Measurements from ENCODE around the gene TCF12.

TCF12 gene

DNA sequence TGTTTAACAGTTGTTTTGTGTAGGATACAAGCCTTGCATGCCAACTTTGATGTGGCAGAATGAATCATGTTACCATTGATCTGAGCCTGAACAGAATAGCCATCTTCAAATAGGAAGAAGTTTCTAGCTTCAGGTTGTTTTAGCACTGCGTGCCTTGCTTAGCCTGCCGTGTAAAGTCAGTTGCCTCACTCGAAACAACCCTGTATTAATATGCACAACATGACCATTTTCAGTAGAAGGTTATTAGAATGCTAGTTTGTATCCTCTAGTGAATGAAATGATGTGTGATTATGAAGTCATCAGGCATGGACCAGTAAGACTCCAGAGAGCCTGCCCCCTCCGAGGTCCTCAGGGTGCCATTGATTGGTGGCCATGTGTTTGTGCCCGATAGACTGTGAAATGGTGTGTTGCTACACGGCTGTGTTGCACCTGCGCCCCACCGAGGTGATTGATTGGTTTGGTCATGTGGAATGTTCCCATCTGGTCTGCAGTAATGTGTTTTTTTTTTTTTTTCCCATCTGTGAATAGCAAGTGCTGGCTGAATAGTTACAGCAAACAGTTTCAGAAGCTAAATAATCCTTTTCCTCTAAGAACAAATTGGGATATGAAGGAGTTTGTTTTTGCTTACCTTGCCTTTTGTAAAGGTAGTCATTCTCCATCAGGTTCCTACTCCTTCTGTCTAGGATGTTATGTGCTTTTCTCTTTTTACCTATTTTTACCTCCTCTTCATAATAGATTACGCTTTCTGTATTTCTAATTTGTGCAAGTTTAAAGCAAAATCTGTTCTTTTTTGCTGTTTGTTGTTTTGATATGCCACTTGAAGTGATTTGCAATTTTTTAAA lies 214.9 kb downstream of the TCF12 start:
- FAIRE-seq (no peak), DNase-seq (ENCODE audit: insufficient read length, low spot score) (no peak)
- TF ChIP-seq, protein P1, sequence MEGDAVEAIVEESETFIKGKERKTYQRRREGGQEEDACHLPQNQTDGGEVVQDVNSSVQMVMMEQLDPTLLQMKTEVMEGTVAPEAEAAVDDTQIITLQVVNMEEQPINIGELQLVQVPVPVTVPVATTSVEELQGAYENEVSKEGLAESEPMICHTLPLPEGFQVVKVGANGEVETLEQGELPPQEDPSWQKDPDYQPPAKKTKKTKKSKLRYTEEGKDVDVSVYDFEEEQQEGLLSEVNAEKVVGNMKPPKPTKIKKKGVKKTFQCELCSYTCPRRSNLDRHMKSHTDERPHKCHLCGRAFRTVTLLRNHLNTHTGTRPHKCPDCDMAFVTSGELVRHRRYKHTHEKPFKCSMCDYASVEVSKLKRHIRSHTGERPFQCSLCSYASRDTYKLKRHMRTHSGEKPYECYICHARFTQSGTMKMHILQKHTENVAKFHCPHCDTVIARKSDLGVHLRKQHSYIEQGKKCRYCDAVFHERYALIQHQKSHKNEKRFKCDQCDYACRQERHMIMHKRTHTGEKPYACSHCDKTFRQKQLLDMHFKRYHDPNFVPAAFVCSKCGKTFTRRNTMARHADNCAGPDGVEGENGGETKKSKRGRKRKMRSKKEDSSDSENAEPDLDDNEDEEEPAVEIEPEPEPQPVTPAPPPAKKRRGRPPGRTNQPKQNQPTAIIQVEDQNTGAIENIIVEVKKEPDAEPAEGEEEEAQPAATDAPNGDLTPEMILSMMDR (IDR thresholded peaks at IDR 0.05; ENCODE audit: insufficient read depth, missing control alignments) = no peak

DNA sequence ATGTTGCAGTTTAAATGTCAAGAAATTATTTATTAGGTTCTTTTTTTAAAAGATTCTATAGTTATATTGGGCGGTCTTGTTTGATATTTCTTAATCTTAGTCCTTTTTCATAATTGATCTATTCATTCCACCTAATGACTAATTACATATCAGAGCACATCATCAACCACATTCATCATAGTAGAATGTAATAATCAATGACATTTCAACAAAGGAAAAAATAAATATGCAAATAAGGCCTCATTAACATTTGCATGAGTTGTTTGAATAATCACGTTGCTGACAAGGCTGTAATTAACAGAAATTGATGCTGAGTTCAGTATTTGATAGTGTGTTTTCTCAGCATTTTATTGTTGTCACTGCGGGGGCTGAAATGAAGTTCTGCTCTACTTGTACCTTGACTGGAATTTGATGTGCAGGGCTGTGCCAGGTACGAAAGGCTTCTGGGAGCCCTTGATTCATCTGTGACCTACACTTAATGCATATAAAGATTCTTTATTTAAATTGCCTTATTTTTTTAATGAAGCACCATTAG lies 215.7 kb downstream of the TCF12 start:
- TF ChIP-seq, protein P1 (IDR thresholded peaks at IDR 0.05; ENCODE audit: insufficient read depth, missing control alignments) = no peak
- FAIRE-seq (peak; percentile 16), DNase-seq (ENCODE audit: insufficient read length, low spot score) (no peak)

DNA sequence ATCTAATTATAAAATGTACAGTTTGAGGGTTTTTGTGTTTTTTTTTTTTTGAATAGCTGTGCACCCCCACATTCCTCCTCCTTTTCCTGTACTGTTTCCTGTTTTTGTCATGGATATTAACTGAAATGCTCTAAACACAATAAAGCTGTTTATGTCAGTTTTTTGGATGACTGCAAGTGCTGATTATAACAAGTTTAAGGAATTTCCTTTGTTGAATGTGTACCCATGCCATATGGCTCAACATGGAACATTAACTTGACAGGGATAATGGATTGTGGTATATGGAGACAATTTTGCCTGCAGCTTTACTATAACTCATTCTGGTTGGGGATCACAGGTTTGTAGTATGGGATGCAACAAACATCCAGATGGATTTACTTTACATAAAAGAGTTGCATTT lies 216.4 kb downstream of the TCF12 start:
- FAIRE-seq = peak; percentile 58
- TF ChIP-seq, protein P1 (IDR thresholded peaks at IDR 0.05; ENCODE audit: insufficient read depth, missing control alignments) = no peak
- DNase-seq (ENCODE audit: insufficient read length, low spot score) = no peak

DNA sequence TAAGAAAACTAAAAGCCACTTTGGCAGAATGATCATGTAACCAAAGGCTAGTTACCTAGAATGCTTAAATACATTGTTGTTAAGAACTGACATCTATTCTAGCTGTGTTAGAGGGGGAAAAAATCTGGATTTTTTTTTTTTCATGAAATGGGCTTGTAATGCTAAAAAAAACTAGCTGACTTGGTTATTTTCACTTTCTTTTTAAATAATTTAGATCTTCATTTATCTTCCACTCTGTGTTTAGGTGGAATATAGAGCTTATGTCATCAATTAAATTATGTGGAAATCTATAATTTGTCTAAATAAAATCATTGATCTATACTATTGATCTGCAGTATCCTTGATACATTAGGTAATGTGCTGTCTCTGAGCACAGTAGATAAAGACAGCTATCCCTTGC lies 217.4 kb downstream of the TCF12 start:
- DNase-seq (ENCODE audit: insufficient read length, low spot score) (no peak), FAIRE-seq (no peak)
- TF ChIP-seq, protein P1 (IDR thresholded peaks at IDR 0.05; ENCODE audit: insufficient read depth, missing control alignments) = no peak

DNA sequence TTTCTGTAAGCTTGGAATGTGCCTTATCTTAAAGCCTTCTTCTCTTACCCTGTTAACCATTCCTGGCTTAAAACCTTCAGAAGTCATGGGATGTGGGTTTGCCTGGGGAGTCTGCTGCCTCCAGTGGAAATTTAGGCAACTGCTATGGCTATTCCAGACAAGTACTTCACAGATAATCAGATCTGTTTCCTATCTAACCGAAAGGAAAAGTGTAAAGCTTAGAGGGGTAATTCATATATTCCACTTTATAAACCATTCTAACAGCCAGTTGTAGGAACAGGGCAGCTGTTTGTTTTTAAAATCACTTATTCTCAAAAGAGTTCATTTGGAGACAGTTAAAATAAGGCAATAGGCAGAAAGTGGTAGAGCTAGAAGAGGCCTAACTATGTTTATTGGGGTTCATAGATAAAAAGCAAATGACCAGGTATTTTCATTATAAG lies 219.9 kb downstream of the TCF12 start:
- FAIRE-seq = no peak
- no peak for DNase-seq (ENCODE audit: insufficient read length, low spot score)
- TF ChIP-seq, protein P1 (IDR thresholded peaks at IDR 0.05; ENCODE audit: insufficient read depth, missing control alignments) = peak; percentile 73

DNA sequence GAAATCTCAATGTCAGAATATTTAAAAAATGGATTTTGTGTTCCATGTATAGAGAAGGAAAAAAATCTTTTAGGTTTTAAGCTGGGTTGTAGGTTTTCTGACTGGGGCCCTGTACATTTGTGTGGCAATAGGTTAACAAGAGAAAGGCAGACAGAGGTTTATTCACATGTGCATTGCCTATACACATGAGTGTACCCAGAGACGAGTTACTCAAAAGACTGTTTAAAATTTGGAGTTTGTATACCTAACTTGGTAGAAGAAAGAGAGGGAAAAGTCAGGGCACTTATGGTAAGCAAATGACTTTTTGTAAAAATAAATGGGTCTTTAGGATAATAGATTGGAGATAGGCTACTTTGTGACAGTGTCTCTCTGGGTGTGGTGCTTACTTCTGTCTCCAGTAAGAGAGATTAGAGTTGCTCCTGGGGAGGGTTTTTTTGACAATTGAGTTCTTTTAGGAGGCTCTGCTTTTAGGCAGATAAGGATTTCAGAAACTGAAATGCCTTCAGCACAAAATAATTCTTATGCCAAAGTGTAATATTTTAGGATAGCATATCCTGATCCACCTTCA lies 225.2 kb downstream of the TCF12 start:
- TF ChIP-seq, protein P1 (IDR thresholded peaks at IDR 0.05; ENCODE audit: insufficient read depth, missing control alignments) = no peak
- DNase-seq (ENCODE audit: insufficient read length, low spot score) = no peak
- FAIRE-seq = no peak

DNA sequence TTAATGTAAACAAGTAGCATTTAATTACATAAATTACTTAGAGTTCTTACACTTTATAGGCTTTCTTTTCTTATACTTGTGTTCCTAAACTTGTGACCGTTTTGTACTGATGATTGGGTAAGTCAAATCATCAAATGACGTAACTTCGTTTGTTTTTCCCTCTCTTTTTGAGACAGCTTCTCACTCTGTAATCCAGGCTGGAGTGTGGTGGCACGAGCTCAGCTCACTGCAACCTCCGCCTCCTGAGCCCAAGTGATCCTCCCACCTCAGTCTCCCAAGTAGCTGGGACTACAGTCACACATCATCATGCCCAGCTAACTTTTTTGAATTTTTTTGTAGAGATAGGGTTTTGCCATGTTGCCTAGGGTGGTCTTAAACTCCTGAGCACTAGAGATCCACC lies 226.0 kb downstream of the TCF12 start:
- DNase-seq (ENCODE audit: insufficient read length, low spot score) = no peak
- FAIRE-seq = no peak
- TF ChIP-seq, protein P1 (IDR thresholded peaks at IDR 0.05; ENCODE audit: insufficient read depth, missing control alignments) = no peak
